Measurements from ENCODE around the gene CACFD1.

GRCh38 chr9:133423216-133423615, 36.6 kb upstream of the CACFD1 start:
- TF ChIP-seq CTCF (tag by site-specific recombination; IDR thresholded peaks at IDR 0.05) (no peak), ZNF292 (tag by site-specific recombination; IDR thresholded peaks at IDR 0.05; ENCODE audit: borderline replicate concordance, low read depth) (no peak), ZBTB26 (tag by site-specific recombination; optimal IDR thresholded peaks at IDR 0.05) (no peak), TCF7L2 (IDR thresholded peaks at IDR 0.05; ENCODE audit: borderline replicate concordance, low read depth, low read length) (no peak), ZEB2 (tag by site-specific recombination; IDR thresholded peaks at IDR 0.05) (no peak), REST (tag by site-specific recombination; IDR thresholded peaks at IDR 0.05) (no peak), YY1 (tag by site-specific recombination; IDR thresholded peaks at IDR 0.05) (no peak), ZNF274 (IDR thresholded peaks at IDR 0.05; ENCODE audit: low read length) (no peak), ZNF274 (tag by site-specific recombination; IDR thresholded peaks at IDR 0.05; ENCODE audit: borderline replicate concordance) (no peak), EGR2 (tag by site-specific recombination; IDR thresholded peaks at IDR 0.05; ENCODE audit: low read depth) (no peak), ZNF785 (tag by site-specific recombination; IDR thresholded peaks at IDR 0.05) (no peak), KLF1 (tag by site-specific recombination; IDR thresholded peaks at IDR 0.05) (no peak)
